ENCODE results near the gene ABCA6.

ABCA6 gene

GRCh38 chr17:69117855-69118784, 23.6 kb downstream of the ABCA6 start:
- Histone ChIP-seq H3K36me3 (no peaks in the 10 kb centered on the region), H3K27ac (no peak overlapping the region), H3K9me3 (no peaks in the 10 kb centered on the region), H3K4me1 (ENCODE audit: control insufficient read depth in 1 of 2, insufficient read depth in 1 of 2, low read depth in 1 of 2, low read length in 1 of 2) (no peaks in the 10 kb centered on the region), H3K4me3 (ENCODE audit: low read depth in 1 of 2, low read length in 1 of 2) (no peak overlapping the region), H3K27me3 (no peaks in the 10 kb centered on the region)
- no peak for TF ChIP-seq CTCF (IDR thresholded peaks at IDR 0.05)

- H3K4me1 ChIP-seq (ENCODE audit: control insufficient read depth in 1 of 2, insufficient read depth in 1 of 2, low read depth in 1 of 2, low read length in 1 of 2): no peaks in the 10 kb centered on the region
- H3K9me3 ChIP-seq: no peaks in the 10 kb centered on the region
- H3K4me3 ChIP-seq (ENCODE audit: low read depth in 1 of 2, low read length in 1 of 2): no peak overlapping the region
- H3K27me3 ChIP-seq: no peaks in the 10 kb centered on the region
- no peaks in the 10 kb centered on the region for H3K36me3 ChIP-seq
- no peak for TF ChIP-seq CTCF (IDR thresholded peaks at IDR 0.05)
- no peak overlapping the region for H3K27ac ChIP-seq
Measured at GRCh38 chr17:69111794-69112193, 29.9 kb downstream of the ABCA6 start.

GRCh38 chr17:69105907-69106730, 35.6 kb downstream of the ABCA6 start:
- Histone ChIP-seq H3K4me3 (ENCODE audit: low read depth in 1 of 2, low read length in 1 of 2) (no peak overlapping the region), H3K27me3 (no peaks in the 10 kb centered on the region), H3K36me3 (no peaks in the 10 kb centered on the region), H3K4me1 (ENCODE audit: control insufficient read depth in 1 of 2, insufficient read depth in 1 of 2, low read depth in 1 of 2, low read length in 1 of 2) (no peaks in the 10 kb centered on the region), H3K27ac (no peak overlapping the region), H3K9me3 (no peaks in the 10 kb centered on the region)
- no peak for TF ChIP-seq CTCF (IDR thresholded peaks at IDR 0.05)

- Histone ChIP-seq H3K27ac (no peak overlapping the region), H3K4me3 (ENCODE audit: low read depth in 1 of 2, low read length in 1 of 2) (no peak overlapping the region), H3K36me3 (no peaks in the 10 kb centered on the region), H3K4me1 (ENCODE audit: control insufficient read depth in 1 of 2, insufficient read depth in 1 of 2, low read depth in 1 of 2, low read length in 1 of 2) (no peaks in the 10 kb centered on the region), H3K9me3 (no peaks in the 10 kb centered on the region), H3K27me3 (no peaks in the 10 kb centered on the region)
- TF ChIP-seq CTCF (IDR thresholded peaks at IDR 0.05): no peak
Measured at GRCh38 chr17:69103557-69104233, 38.0 kb downstream of the ABCA6 start.

- no peaks in the 10 kb centered on the region for H3K9me3 ChIP-seq
- no peak overlapping the region for H3K27ac ChIP-seq
- no peak overlapping the region for H3K4me3 ChIP-seq (ENCODE audit: low read depth in 1 of 2, low read length in 1 of 2)
- no peaks in the 10 kb centered on the region for H3K36me3 ChIP-seq
- no peak for TF ChIP-seq CTCF (IDR thresholded peaks at IDR 0.05)
- H3K4me1 ChIP-seq (ENCODE audit: control insufficient read depth in 1 of 2, insufficient read depth in 1 of 2, low read depth in 1 of 2, low read length in 1 of 2): peaks cover under 1 to 8% of the 10 kb centered on the region in 2 experiments
- H3K27me3 ChIP-seq: no peaks in the 10 kb centered on the region
Measured at GRCh38 chr17:69098625-69099024, 43.1 kb downstream of the ABCA6 start.

Measured in neutrophil (primary cell).